Loucy (cell line): Measurements from ENCODE around the gene PDZRN3.

ENCODE experiments used
- H2AFZ ChIP-seq: fragments of 200-600 bp; sonication (generic); 2 replicates; pipeline ENCODE4 v1.6.0; 2016; ENCODE audit warnings: antibody characterized with exemption, mild to moderate bottlenecking, low read length, moderate library complexity
- H3F3A ChIP-seq: fragments of 200-600 bp; 2 replicates; pipeline ENCODE4 v1.6.0; 2016; ENCODE audit warnings: antibody characterized with exemption, low read depth, mild to moderate bottlenecking
- H3K27me3 ChIP-seq: fragments of 200-600 bp; sonication (generic); 2 replicates; pipeline ENCODE4 v1.6.1; 2014; ENCODE audit warnings: low read length, mild to moderate bottlenecking; ENCODE audit not compliant: insufficient read depth, poor library complexity, severe bottlenecking
- H3K36me3 ChIP-seq: fragments of 200-600 bp; sonication (generic); 2 replicates; pipeline ENCODE4 v1.6.1; 2016; ENCODE audit warnings: low read length; ENCODE audit not compliant: insufficient read depth
- H3K4me1 ChIP-seq: fragments of 200-600 bp; sonication (generic); 2 replicates; pipeline ENCODE4 v1.5.1; 2014; ENCODE audit warnings: low read length, mild to moderate bottlenecking; ENCODE audit not compliant: insufficient read depth, poor library complexity, severe bottlenecking
- H3K4me2 ChIP-seq: fragments of 200-600 bp; sonication (generic); 2 replicates; pipeline ENCODE4 v1.6.0; 2014; ENCODE audit warnings: antibody characterized with exemption, low read length, low read depth, mild to moderate bottlenecking; ENCODE audit not compliant: poor library complexity, severe bottlenecking
- H3K4me3 ChIP-seq: fragments of 200-600 bp; sonication (generic); 2 replicates; pipeline ENCODE4 v1.5.1; 2014; ENCODE audit warnings: low read length, mild to moderate bottlenecking, mixed read lengths; ENCODE audit not compliant: poor library complexity, severe bottlenecking
- H3K79me2 ChIP-seq: fragments of 200-600 bp; sonication (generic); 2 replicates; pipeline ENCODE4 v1.6.1; 2014; ENCODE audit warnings: low read length; ENCODE audit not compliant: insufficient read depth
- H3K9ac ChIP-seq: fragments of 200-600 bp; sonication (generic); 2 replicates; pipeline ENCODE4 v1.6.0; 2014; ENCODE audit warnings: mild to moderate bottlenecking, low read depth, low read length, moderate library complexity; ENCODE audit not compliant: poor library complexity, severe bottlenecking
- H3K9me2 ChIP-seq: fragments of 200-600 bp; sonication (generic); replicated peaks from 2 replicates; pipeline ENCODE4 v1.6.1; 2016; ENCODE audit warnings: low read depth, low read length, mixed read lengths
- H3K9me3 ChIP-seq: fragments of 200-600 bp; sonication (generic); 2 replicates; pipeline ENCODE4 v1.6.1; 2014; ENCODE audit warnings: mild to moderate bottlenecking, antibody characterized with exemption, low read length, low read depth; ENCODE audit not compliant: insufficient read depth
- H4K20me1 ChIP-seq: fragments of 200-600 bp; sonication (generic); 2 replicates; pipeline ENCODE4 v1.6.0; 2014; ENCODE audit warnings: antibody characterized with exemption, low read length, mild to moderate bottlenecking; ENCODE audit not compliant: insufficient read depth, poor library complexity, severe bottlenecking
- CTCF ChIP-seq: fragments of 200-600 bp; sonication (generic); conservative IDR thresholded peaks from 2 replicates; pipeline ENCODE4 v1.5.1; 2014; ENCODE audit warnings: mild to moderate bottlenecking, antibody characterized with exemption, low read length
- EZH2phosphoT487 ChIP-seq: fragments of 200-600 bp; IDR thresholded peaks from 2 replicates; pipeline ENCODE4 v1.6.1; 2018; ENCODE audit warnings: antibody characterized with exemption, mild to moderate bottlenecking, moderate library complexity, borderline replicate concordance

The PDZRN3 gene

GRCh38 chr3:73352841-73353645, 271.7 kb downstream of the PDZRN3 start:
- Histone ChIP-seq H3K9me2 (no peaks in the 10 kb centered on the region), H2AFZ (no peak overlapping the region), H3K9me3 (no peaks in the 10 kb centered on the region), H3K79me2 (no peaks in the 10 kb centered on the region), H3K9ac (no peak overlapping the region), H3K4me1 (peaks cover 4% of the 10 kb centered on the region), H3K27me3 (no peaks in the 10 kb centered on the region), H3K4me2 (no peak overlapping the region), H3F3A (no peaks in the 10 kb centered on the region), H3K36me3 (no peaks in the 10 kb centered on the region), H3K4me3 (no peak overlapping the region), H4K20me1 (no peaks in the 10 kb centered on the region)
- TF ChIP-seq EZH2phosphoT487 = no peak
- no peak for TF ChIP-seq CTCF

GRCh38 chr3:73351423-73352071, 273.2 kb downstream of the PDZRN3 start:
- H3K27me3 ChIP-seq = no peaks in the 10 kb centered on the region
- H3K79me2 ChIP-seq = no peaks in the 10 kb centered on the region
- no peaks in the 10 kb centered on the region for H3K9me3 ChIP-seq
- no peak overlapping the region for H3K4me2 ChIP-seq
- no peaks in the 10 kb centered on the region for H3F3A ChIP-seq
- no peak overlapping the region for H3K4me3 ChIP-seq
- TF ChIP-seq CTCF (no peak), EZH2phosphoT487 (no peak)
- no peak overlapping the region for H3K9ac ChIP-seq
- no peaks in the 10 kb centered on the region for H4K20me1 ChIP-seq
- no peak overlapping the region for H2AFZ ChIP-seq
- H3K4me1 ChIP-seq = peaks cover 9% of the 10 kb centered on the region
- no peaks in the 10 kb centered on the region for H3K36me3 ChIP-seq
- no peaks in the 10 kb centered on the region for H3K9me2 ChIP-seq

GRCh38 chr3:73350996-73351395, 273.7 kb downstream of the PDZRN3 start:
- TF ChIP-seq CTCF = no peak
- TF ChIP-seq EZH2phosphoT487 = no peak
- H3K4me1 ChIP-seq = peaks cover 14% of the 10 kb centered on the region
- H3K27me3 ChIP-seq = no peaks in the 10 kb centered on the region
- no peaks in the 10 kb centered on the region for H3K9me3 ChIP-seq
- H3F3A ChIP-seq = no peaks in the 10 kb centered on the region
- H3K9ac ChIP-seq = no peak overlapping the region
- H2AFZ ChIP-seq = no peak overlapping the region
- no peaks in the 10 kb centered on the region for H3K9me2 ChIP-seq
- H3K79me2 ChIP-seq = no peaks in the 10 kb centered on the region
- no peaks in the 10 kb centered on the region for H3K36me3 ChIP-seq
- H3K4me3 ChIP-seq = no peak overlapping the region
- H4K20me1 ChIP-seq = no peaks in the 10 kb centered on the region
- no peak overlapping the region for H3K4me2 ChIP-seq
